ENCODE measurements around the gene PIK3CG.
"Not testable (repeated sequence)": the region's sequence is repeated elsewhere in the genome, so short reads cannot be mapped to it uniquely, and the experiment has no call there.

Gene PIK3CG

DNA sequence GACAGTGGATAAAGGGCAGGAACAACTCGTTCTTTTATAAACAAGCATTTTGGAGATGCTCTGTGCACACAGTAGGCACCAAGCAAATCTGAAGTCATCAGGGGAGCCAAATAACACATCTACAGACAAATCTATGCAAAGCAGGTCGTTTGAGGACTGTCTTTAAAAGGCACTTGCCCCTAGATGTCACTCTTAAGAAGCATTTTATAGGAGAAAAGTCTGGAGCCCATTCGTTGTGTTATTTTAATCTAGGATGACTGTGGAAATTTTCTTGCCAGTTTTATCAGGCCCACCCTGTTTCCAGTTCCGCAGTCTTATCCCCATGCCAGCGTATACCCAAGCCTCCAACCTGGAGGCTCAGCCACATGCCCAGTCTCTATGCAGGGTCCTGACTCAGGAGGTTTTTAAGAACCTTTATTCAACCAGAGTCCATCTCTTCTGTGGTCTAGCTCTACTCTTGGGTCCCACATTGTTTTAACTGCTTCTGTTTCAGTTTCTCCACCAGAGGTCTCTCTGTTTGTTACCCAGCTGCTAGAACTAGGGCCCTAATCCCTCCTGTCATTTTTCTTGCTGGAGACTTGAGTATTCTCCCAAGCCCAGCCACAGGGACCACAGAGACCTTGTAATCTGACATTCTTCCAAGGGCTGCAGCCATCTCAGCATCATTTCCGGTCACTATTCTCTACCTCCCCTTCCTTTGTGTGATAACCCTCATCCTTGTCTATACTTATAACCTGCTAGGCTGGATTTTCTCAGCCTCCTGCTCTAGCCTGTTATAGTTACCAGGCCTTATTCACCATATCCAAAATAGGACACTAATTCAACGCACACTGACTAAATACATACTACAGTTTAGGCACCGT lies 26.7 kb downstream of the PIK3CG start:
- DNase-seq, result no peak

DNA sequence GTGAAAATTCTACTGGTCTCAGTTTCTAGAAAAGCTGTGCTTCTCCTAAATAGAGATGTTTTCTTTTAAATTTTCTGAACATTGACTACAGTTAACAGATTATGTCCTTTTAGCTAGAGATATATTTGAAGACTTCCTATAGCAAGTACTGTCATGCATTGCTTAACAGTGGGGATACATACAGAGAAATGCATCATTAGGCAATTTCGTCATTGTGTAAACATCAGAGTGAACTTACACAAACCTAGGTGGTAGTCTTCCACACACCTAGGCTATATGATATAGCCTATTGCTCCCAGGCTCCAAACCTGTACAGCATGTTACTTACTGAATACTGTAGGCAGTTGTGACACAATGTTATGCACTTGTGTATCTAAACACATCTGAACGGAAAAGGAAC lies 28.5 kb downstream of the PIK3CG start:
- no peak for DNase-seq

DNA sequence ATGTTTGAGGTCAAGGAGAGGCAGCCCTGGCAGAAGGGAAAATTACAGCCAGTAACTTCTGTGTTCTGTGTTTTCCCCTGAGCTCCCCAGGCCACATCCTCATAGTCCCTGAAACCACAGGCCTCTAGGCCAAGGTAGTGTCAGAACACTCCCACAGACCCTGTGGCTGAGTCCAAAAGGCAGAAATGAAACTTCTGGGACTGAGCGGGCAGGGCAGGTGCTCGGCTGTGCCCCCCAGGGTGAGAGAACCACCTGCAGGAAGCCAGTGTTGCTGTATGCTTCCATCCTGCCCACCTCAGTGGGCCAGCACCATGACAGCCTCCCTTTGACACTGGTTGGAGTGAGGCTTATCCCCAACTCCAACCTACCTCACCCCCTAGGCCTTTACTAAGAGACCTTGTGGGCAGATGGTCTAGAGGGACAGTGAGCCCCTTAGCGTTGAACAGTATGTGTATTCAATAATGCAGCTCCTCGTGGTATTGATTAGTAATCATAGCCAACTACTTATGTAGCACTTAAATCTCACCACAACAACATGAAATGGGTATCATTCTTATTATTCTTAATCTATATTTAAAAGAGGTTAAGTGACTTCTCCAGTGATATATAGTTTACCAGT lies 30.3 kb downstream of the PIK3CG start:
- DNase-seq, result no peak

DNA sequence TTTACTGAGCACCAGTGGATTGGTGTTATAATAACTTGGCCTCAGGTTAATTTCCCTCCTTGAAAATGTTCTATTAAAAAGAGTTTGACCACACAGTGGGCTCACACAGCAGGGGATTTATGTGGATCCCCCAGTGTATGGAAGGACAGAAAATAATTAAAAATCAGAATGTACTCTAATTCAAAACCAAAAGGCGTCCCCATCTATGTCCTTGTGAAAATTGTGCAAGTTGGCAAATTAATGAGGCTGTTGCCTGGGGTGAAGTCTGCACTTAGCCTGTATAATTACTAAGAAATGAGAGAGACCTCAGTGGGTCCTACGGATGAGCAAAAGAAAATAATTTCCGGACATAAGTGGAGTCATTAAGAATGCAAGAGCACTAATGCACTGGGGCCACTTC lies 31.1 kb downstream of the PIK3CG start:
- no peak for DNase-seq

DNA sequence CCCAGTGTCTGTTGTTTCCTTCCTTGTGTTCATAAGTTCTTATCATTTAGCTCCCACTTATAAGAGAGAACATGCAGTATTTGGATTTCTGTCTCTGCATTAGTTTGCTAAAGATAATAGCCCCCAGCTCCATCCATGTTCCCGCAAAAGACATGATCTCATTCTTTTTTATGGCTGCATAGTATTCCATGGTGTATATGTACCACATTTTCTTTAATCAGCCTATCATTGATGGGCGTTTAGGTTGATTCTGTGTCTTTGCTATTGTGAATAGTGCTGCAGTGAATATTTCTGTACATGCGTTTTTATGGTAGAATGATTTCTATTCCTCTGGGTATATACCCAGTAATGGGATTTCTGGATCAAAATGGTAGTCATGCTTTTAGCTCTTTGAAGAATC lies 32.5 kb downstream of the PIK3CG start:
- DNase-seq, result not testable (repeated sequence)

DNA sequence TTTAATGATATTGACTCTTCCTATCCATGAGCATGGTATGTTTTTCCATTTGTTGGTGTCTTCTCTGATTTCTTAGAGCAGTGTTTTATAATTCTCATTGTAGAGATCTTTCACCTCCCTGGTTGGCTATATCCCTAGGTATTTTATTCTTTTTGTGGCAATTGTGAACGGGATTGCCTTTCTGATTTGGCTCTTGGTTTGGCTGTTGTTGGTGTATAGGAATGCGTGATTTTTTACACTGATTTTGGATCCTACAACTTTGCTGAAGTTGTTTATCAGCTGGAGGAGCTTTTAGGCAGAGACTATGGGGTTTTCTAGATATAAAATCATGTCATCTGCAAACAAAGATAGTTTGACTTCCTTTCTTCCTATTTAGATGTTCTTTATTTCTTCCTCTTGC lies 33.9 kb downstream of the PIK3CG start:
- not testable (repeated sequence) for DNase-seq

DNA sequence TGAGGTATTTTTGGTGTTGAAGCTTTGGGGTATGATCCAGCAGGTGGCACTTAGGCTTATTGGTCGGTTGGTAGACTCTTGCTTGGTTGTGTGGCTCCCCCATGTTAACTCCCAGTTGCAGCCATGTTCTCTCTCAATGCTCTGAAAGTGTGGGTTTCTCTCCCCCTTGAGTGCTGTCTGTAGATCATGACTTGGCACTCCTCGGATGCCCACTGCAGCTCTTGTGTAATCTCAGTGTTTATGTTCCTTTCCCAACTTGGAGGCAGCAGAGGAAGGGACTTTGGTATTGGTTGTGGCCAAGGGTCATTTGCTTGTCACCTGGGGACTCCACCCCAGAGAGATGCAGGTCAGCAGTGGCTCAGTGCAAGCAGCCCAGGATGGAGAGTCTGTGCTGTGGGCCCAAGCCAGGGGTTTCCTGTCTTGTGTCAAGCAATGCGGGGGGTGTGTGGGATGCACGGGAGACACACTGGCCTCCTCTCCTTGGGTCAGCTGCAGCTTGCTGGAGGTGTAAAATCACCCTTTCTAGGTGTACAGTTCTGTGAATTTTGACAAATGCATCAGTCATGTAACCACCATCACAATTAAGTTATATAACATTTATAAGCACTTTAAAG lies 36.9 kb downstream of the PIK3CG start:
- DNase-seq, result no peak

DNA sequence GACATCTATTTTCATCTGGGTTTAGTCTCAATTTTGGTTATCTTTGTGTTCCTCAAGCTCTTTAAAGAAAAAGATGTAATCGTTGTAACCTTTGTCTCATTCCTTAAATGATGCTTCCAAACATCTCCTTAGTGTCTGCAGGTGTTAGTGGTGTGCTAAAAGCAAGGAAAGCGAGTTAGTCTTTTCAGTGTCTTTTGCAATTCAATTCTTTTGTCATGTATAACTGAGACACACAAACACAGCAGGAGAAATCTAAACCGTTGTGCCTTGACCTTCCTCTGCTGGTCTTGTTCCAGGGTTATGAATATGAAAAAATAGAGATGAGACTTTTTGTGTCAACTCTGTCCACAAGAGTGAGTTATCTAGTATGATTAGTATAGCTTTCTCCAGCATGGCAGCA lies 40.7 kb downstream of the PIK3CG start:
- no peak for DNase-seq

DNA sequence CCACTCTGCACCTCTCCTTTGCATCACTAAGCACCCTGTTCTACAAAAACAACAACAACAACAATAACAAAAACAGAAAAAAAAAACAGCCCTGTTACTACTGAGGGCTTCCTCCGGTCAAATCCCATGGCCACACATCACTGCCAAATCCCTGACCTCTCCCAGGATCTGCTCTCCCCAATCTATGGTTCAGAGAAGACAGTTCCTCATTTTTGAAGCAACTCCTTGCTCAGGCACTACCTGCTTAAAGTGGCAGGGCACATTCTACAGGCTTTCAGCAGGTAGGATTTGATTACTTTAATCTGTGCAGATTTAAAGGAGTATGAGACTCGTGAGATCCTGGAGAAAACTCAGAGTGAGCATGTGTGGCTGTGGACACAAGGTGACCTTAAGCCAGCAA lies 46.9 kb downstream of the PIK3CG start:
- no peak for DNase-seq

DNA sequence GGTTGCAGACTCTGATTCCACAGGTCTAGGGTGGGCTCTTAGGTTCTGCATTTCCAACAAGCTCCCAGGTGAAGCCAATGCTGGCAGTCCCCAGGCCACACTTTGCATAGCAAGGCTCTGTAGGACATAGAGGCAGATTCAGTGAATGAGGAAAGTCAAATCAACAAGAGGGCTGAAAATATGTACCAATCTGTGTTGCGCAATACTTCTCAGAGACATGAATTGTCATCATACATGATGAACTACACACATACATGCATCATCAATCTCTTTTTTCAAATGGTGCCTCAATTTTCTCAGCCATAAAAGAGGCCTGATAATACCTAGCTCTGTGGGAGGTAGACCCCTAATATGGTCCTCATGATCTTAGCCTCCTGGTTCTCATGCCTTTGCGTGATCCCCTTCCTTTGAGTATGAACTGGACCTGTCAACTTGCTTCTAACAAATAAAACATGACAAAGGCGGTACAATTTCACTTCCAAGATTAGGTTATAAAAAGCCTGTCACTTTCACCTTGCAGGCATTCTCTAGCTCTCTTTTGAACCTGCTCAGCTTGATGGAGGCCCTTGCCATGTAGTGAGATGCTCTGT lies 49.0 kb downstream of the PIK3CG start:
- DNase-seq, result no peak

DNA sequence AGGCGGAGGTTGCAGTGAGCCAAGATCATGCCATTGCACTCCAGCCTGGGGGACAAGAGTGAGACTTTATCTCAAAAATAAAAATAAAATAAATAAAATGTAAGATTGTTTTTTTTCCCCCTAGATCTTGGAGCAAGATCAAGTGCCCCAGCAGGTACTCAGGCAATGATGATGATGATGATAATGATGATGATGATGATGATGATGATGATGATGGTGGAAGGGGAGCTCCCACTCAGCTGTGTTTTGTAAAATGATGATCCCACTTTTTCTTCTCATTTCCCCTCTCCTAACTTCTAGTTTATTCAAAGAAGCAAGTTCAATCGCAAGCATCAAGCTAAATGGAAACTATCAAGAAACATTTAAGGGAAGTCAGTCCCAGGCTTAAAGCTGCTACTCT lies 50.3 kb downstream of the PIK3CG start:
- no peak for DNase-seq

DNA sequence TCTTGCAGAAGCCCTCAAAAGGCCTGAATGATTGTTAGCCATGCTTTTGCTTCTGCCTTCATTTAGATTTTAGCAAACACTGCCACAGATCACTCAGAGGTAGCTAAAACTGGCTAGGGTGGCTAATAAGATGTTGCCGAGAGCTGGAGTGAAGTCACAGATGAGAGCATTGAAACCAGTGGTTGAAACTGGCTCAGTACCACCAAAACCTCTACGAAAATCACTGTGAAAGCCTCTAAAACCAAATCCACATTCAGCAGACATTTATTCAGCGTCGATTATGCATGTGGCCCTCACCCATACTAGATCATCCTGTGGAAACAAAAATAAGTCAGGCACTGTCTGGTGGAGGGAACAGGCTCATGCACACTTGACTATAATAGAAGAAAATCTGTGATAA lies 50.8 kb downstream of the PIK3CG start:
- no peak for DNase-seq

DNA sequence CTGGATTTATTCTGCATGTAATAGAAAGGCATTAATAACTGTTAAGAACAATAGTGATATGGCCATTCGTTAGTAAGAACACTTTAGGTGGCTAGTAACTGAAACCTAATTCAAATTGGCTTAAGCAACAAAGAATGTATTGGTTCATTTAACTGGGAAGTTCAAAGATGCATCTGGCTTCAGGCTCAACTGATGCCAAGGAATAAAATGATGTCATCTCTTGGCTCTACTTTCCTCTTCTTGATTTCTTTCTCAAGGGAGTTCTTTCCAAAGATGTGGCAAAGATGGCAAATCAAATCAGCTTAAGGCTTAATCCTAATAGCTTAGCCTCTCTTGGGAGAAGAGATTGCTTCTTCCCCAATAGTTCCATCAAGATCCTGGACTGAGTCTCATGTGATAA lies 51.6 kb downstream of the PIK3CG start:
- DNase-seq, result no peak

DNA sequence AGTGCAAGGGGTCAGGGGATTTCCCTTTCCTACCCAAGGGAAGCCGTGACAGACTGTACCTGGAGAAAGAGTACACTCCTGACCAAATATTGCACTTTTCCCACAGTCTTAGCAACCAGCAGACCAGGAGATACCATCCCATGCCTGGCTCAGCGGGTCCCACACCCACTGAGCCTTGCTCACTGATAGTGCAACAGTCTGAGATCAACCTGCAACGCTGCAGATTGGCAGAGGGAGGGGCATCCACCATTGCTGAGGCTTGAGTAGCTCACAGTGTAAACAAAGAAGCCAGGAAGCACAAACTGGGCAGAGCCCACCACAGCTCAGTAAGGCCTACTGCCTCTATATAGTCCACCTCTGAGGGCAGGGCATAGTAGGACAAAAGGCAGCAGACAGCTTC lies 53.9 kb downstream of the PIK3CG start:
- no peak for DNase-seq

DNA sequence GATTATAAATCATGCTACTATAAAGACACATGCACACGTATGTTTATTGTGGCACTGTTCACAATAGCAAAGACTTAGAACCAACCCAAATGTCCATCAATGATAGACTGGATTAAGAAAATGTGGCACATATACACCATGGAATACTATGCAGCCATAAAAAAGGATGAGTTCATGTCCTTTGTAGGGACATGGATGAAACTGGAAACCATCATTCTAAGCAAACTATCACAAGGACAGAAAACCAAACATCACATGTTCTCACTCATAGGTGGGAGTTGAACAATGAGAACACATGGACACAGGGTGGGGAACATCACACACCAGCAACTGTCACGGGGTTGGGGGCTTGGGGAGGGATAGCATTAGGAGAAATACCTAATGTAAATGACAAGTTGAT lies 59.4 kb downstream of the PIK3CG start:
- DNase-seq, result not testable (repeated sequence)

DNA sequence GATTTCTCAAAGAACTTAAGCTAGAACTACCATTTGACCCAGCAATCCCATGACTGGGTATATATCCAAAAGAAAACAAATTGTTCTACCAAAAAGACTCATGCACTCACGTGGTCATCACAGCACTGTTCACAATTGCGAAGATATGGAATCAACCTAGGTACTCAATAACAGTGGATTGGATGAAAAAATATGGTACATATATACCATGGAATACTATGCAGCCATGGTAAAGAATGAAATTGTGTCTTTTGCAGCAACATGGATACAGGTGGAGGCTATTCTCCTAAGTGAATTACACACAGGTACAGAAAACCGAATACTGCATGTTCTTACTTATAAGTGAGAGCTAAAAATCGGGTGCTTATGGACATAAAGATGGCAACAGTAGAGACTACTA lies 61.8 kb downstream of the PIK3CG start:
- DNase-seq, result no peak

DNA sequence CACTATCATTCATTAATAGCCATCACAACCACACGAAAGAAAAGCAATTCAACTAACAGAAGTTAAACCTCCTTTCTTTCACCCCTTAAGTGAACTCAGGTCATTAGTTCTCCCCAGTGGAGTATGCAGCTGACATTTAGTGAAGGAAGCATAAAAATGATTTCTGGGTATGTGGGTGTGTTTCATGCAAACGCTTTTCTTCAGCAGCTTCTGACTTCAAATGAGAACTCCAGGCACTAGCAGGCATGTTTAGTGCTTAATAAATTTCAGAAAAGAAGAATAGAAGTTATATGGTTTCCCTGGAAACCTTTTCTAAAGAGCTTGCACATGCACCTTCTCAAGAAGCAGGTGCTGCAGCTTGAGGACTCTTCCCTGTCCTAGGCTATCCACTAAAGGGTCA lies 62.5 kb downstream of the PIK3CG start:
- no peak for DNase-seq

DNA sequence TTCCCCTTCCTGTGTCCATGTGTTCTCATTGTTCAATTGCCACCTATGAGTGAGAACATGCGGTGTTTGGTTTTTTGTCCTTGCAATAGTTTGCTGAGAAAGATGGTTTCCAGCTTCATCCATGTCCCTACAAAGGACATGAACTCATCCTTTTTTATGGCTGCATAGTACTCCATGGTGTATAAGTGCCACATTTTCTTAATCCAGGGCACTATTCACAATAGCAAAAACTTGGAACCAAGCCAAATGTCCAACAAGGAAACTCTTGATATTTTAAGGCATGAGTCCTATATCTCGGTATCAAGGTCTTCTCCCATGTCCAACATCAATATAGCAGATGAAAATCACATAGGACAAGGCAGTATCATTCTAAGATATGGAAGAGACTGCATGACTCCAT lies 64.5 kb downstream of the PIK3CG start:
- not testable (repeated sequence) for DNase-seq

DNA sequence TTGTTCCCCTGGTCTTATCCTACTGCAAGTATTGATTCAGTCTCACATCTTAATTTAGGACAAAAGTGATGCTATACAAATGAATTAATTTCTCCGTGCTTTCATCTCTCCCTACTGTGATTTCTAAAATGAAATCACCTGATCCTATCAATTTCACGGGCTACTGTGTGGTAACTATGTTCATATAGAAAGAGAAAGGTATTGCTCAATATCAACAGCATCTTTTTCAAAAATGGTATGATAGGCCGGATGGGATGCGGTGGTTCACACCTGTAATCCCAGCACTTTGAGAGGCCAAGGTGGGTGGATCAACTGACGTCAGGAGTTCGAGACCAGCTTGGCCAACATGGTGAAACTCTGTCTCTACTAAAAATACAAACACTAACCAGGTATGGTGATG lies 71.2 kb downstream of the PIK3CG start:
- no peak for DNase-seq

DNA sequence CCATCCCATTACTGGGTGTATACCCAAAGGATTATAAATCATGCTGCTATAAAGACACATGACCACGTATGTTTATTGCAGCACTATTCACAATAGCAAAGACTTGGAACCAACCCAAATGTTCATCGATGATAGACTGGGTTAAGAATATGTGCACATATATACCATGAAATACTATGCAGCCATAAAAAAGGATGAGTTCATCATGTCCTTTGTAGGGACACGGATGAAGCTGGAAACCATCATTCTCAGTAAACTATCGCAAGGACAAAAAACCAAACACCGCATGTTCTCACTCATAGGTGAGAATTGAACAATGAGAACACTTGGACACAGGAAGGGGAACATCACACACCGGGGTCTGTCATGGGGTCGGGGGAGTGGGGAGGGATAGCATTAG lies 73.0 kb downstream of the PIK3CG start:
- not testable (repeated sequence) for DNase-seq

DNA sequence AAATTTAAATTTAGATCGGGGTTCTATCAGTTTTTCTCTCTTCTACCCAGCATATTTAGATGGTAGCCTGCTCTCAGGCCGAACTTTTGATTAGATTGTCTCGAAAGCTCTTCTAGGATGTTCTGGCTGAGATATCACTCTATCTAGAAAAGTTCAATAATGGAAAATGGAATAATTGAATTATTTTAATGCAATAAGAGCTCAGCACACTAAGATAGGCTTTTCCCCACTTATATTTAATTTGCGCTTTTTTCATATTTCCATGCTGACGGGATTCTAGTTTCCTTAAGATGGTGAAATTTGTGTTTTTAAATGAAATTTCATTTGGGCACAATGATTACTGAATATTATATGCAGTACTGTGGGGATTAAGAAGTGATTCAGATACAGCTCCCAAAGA lies 73.7 kb downstream of the PIK3CG start:
- no peak for DNase-seq

DNA sequence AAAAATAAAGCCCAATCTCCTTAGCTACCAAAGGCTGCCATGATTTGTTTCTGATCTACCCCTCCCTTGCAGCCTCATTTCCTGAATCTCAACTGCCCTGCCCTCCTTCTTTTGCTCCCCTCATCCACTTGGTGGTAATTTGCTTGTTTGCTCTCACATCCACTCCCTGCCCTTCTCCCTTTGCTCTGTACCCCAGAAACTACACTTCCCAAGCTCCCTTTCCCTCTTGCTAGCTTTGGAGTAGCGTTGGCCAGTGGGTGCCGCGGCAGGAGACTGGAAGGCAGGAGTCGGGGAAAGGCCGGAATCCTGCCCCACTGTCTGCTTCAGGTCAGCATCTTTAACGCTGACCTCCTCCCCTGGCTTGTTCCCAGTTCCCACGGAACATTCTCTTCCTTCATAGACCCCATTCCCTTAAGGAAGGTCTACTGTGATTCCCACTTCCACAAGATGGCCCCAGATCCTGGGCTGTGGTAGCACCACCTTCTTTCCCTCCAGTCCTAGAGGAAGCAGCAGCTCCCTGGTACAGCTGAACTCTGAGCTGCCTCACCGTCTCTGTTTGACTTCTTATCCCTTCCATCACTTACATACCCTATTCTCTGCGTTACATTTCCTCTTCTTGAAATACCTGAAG lies 79.1 kb downstream of the PIK3CG start:
- no peak for DNase-seq

DNA sequence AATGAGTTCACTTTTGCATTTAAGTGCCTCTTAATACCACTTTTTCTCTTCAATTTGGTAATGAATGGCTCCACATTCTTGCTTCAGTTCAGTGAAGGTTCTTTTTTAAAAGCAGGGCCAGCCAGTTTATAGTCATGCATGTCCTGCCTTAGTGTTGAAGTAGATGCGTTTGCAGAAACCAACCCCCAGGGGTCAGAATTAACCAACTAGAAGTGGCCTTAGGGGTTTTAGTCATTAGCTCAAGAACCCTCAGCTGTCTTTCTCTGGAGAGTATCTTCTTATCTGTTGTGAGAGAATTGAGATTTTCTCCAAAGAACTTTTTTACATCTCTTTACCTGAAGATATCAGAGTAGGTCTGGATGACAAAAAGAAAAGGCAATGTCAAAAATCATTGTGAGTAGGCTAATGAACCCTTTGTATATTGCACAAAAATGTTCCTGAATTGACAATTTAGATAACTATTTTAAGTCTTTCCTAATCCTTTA lies 82.2 kb downstream of the PIK3CG start:
- no peak for DNase-seq

Measured in SHP77 treated with DMSO at 0.1 percent for 48 hours (cell line).